HG03342 (cell line): ENCODE measurements around the gene CELSR1.

Source experiments
- ATAC-seq: cut with Tn5 transposase; IDR thresholded peaks from one replicate; pipeline ENCODE4 v1.9.1; 2021; ENCODE audit warnings: mild to moderate bottlenecking, moderate library complexity; ENCODE audit not compliant: unreplicated experiment

The CELSR1 gene

GRCh38 chr22:46537225-46537945 is at the start of gene CELSR1:
TSS of gene CELSR1 (minus strand) at chr22:46537620. CDS start at chr22:46537170, 450 bp downstream.
- no peak for ATAC-seq

DNA sequence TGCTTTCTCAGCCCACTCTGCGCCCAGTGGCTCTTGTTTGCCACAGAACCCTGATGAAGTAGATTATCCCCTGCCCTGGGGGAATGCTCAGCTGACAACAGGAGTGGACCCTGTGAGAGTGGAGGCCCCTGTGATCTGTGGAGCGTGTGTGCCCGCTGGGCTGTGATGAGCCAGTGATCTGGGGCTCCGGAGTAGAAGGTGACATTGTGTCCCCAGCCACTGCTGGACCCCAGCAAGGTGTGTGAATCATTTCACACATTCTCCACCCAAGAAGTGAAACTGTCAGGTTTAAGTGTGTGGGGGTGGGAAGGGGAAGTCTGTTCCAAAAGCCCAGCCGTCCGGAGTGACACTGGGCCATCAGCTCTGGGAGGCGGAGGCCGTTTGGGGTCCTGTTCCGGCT is 49.6 kb upstream of the CELSR1 start:
- peak; percentile 54 for ATAC-seq

DNA sequence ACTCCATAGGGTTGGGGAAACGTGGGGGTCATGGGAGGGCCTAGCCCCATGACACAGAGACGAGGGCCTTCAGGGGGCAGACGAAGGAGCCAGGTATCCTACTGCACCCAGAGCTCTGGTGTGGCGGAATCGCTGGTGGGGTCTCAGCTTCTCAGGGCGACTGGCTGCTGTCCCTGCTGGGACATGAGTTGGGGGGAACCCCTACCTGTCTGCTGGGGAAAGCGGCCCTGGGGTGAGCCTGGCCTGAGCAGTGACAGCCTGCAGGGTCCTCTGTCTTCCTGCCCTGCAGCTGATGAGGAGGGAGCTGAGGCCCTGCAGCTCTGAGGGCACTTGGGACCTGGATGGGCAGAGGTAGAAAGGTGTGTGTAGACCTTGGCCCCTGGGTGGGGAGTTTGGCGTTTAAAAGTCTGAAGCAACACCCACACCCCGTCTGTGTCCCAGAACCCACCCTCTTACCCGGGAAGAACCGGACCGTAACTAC is 49.2 kb upstream of the CELSR1 start:
- ATAC-seq, result no peak

- ATAC-seq, result no peak
Measured at GRCh38 chr22:46586123-46586519, 48.7 kb upstream of the CELSR1 start.

GRCh38 chr22:46585340-46586122 is 48.1 kb upstream of the CELSR1 start:
- ATAC-seq, result no peak

- ATAC-seq, result no peak
Measured at GRCh38 chr22:46584081-46584921, 46.9 kb upstream of the CELSR1 start.

GRCh38 chr22:46583571-46583970 is 46.2 kb upstream of the CELSR1 start:
- ATAC-seq, result no peak

GRCh38 chr22:46582281-46582933 is 45.0 kb upstream of the CELSR1 start:
- no peak for ATAC-seq

DNA sequence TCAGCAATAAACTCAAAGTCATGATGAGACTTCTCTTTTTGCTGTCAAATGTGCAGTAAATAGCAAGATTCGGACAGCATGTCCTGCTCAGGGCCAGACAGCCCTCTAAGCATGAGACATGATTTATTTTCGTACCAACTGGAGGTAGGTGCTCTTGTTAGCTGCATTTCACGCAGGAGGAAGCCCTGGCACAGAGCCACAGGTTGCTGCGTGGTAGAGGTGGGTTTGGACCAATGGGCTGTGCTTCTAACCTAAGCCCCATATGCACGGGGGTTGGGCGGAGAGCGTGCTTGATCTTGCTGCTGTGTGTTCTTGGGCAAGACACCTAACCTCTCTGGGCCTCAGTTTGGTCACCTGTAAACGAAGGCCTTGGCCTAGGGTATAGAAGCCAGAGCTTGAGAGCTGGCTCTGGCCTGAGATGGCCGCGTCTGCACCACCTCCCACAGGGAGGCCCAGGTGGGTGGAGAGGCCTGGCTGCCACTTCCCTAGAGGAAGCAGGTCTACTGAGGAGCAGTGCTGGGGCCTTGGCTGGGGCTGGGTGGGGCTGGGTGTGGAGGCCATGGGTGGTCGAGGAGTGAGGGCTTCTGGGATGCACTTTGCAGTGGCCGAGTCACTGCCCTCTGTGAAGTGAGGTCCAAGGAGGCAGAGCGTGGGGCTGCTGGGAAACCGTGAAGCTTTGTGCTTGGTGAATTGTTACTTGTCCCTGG is 44.3 kb upstream of the CELSR1 start:
- ATAC-seq, result no peak

DNA sequence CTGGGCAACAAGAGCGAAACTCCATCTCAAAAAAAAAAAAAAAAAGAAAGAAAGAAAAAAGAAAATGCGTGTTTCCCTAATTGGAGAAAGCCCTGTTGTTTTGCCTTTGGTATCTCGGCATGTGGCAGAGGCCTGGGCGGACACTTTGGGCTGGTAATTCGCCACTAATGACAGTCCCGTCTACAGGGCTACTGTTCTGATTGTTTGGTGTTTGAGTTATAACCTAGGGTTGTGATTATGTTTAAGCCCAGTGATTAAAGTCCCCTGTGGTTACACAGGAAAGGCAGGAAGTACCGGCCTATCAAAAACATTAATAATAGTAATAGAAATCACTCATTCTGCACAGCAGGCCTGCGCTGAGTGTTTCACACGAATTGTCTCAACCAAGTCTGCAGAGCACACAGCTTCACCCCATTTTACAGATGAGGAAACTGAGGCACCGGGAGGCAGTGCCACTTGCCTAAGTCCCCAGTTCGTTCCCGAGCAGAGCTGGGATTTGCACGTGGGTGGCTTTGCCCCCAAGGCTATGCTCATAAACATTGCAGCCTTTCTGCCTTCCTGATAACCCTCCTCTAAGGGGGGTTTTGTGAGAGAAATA is 43.6 kb upstream of the CELSR1 start:
- no peak for ATAC-seq

DNA sequence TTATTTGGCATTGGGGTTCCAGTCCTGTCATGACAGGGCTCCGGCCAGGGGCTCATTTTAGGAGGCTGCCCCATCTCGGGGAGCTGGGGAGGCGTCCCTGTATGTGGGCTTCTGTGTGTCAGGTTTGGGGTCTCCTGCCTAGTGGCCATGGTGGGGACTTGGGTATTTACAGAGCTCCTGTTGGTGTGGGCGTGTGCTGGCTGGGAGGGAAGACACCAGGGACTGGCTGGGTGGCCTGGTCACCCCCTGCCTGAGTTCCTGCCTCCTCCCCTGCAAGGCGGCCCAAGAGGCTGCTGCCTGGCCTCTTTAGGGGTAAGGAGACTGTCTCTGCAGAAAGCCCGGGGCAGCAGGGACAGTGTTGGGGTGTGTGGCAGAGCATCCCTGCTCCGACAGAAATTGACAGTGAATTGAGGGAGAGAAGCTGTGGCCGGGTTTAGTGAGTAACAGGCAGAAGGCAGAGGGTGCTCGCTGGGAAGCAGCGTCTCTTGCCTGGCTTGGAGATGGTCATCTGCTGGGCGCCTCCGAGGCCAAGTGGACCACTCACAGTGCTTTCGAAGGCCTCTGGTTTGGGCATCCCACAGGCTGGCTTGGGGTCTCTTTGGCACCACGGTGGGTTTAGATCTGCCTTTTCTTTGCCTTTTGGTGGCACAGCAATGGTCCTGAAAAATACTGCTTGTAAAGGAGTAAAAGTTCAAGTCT is 42.5 kb upstream of the CELSR1 start:
- ATAC-seq, result no peak

DNA sequence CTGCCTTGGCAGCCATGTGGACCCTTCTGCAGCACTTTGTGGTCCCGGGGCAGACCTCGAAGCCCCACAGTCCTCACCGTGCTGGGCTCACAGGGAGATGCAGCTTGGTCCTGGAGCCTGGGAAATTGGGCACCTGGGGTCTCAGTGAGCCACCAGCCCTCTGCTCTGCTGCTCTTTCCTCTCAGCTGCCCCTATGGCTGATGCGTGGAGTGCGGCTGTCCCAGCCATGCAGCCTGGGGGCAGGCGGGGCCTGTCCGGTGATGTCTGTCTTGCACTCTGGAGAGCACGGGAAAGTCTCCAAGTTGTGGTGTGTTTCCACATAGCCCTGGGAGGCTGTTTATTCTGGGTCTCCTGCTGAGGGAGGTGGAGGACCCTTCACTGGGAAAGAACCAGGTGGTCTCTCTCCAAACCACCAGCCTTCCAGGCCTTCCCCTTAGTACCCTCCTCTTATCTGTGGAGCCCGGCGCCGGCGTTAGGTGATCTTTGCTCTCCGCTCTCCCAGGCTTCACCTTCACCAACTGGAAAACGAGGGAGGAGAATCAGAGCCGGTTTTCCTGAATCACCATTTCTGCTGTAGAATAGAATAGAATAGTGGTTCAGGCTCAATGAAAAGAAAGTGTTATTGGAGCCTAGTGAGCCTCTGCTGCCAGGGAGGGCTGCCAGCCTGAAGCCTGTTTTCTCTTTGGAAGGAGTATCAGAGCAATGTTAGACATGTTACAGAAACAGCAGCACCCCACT is 41.6 kb upstream of the CELSR1 start:
- ATAC-seq, result no peak

DNA sequence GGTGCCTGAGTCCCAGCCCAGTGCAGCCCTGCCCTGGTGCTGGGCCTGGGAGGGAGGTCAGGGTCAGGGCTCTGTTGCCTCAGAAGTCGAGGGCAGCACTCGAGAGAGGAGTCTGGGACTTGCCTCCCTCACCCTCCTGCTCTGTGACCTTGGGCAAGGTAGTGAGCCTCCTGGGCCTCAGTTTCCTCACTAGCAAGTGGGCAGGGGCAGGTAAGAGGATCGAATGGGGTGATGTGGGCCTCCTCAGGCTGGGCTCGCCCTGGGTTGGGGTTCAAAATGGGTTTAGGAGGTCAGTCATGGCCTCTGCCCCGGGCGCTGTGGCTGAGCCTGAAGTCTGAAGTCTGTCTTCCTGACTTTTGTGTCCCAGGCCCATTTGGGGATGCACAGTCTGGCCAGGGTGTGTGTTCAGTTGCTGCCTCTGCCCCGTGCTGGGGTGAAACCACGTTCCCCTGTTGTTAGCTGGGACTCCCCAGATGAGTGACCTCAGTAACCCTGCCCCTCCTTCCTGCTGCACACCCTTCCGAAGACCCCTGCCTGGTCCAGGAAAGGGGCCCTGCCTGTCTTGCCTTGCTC is 40.9 kb upstream of the CELSR1 start:
- ATAC-seq, result no peak

DNA sequence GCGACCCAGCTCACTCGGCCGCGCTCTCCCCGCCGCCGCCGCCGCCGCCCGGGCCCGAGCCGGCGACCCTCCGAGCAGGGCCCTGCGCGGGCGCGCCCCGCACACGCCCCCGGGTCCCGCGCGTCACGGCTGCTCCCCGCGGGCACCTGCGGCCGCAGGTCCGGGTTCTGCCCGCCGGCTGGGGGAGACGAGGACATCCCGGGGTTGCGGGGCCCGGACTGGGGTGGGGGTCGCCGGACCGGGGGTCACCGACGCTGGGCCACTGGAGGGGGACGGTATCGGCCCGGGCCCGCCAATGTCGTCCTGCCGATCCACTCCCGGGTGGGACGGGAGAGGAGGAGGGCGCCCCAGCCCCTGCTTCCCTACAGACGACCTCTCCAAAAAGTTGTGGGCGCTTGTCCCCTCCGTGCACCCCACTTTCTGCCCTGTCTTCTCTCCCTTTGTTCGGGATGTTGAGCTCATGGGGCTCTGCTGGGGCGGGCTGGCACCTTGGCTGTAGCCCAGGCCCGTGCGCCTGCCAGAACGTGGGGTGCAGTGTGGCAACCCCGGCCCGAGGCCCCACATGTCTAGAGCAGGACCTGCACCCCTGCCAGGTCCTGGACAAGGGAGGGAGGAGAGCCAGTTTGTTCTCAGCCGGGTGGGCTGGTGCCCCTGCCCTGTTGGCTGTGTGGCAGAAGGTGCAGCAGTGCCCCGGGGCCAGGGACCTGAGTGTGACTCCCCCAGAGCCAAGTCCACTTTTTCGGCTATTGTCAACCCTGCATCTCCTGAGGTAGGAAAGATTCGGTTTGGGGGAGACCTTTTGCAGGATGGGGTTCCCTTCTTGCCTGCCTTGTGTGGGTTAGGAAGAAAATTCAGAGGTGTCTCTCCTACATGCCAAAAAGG is 40.2 kb upstream of the CELSR1 start:
- ATAC-seq, result no peak

DNA sequence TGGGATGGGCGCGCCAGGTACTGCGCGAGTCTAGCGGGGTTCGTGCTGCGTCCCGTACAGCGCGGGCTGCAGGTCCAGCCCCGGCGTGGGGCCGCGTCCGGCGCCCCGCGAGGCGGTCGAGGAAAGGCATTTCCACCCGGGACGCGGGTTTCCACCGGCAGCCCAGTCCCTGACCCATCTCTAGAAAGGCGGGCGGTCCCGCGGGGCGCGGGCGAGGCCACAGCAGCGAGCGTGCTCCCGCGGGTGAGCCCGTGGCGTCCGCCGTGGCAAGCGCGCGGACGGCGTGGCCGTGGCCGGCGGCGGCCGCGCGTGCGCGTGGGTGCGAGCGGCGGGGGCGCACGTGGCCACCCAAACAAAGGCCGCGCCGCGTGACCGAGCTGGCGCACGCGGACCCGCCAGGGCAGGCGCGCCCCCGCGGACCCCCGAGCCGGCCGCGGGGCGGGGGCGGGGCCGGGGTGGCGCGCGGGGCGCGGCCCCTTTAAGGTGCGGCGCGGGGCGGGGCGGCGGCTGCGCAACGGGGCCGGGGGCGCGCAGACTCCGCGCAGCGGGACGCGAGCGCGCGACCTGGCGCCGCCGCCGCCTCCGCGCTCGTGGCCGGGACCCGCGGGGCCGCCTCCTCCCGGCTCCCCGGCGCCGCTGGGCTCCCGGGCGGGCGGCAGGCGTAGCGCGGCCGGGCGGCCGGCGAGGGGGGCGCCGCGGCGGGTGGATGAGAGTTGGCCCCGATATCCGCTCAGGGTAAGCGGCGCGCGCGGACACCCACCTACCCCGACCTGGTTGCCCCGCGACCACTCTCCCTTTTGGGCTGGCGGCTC is 39.3 kb upstream of the CELSR1 start:
- no peak for ATAC-seq

DNA sequence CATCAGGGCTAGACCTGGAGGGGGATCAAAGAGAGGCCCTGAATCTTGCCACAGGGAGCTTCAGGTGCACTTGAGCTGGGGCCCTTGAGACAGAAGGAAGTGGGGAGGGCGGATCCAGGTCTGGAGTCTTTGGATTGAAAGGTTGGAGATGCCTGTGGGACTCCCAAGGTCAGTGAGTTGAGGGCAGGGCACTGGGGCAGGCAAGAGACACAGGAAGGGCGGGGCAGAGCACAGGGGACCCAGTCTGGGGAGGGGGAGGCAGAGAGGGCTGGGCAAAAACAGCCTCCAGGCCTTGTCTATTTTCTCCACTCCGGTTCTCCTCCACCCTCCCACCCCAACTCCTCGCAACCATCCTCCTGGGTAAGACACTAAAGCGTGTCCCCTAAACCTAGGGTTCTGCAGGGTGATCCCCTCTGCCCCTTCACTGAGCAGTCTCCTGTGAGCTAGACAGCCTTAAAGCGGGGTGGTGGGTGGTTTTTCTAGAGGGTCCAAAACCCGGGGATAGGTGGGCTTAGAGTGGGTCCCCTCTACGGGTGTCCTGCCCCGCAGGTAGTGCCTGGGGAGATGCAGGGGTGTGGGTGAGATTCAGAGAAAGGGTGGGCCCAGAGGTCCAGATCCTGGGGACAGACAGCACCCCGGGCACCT is 38.6 kb upstream of the CELSR1 start:
- ATAC-seq, result no peak
